IMR-90 (cell line): ENCODE measurements around the gene CEP43. TPM values are rescaled to one million over a fixed set of nuclear protein-coding genes. Genes with fewer than 3 reads are reported as not detected.

Source experiments
- ATAC-seq: fragments of 200-7000 bp; cut with Tn5 transposase; 2 replicates; pipeline ENCODE4 v1.9.1; 2020; ENCODE audit warnings: low read depth, mild to moderate bottlenecking, moderate library complexity
- BruUV-seq: library from RNA; stranded (reverse); fragments of 400-500 nt; replicated peaks from 2 replicates; lab custom pipeline; 2021; lab: Mats Ljungman, UMichigan
- CTCF ChIA-PET: fragments of 300-600 bp; formaldehyde crosslinking; extraction: SDS; loops from one replicate; lab custom pipeline; 2021; ENCODE audit warnings: antibody characterized with exemption; lab: Yijun Ruan, JAX
- POLR2A ChIA-PET: fragments of 300-600 bp; sonication (Branson Sonifier 250); formaldehyde crosslinking; loops from one replicate; lab custom pipeline; 2022; ENCODE audit warnings: antibody characterized with exemption; ENCODE audit not compliant: unreplicated experiment; lab: Charles Lee
- DNase-seq: peaks from one replicate; pipeline ENCODE4 v3.0.0; 2013
- H2AFZ ChIP-seq: replicated peaks from 2 replicates; pipeline ENCODE3; 2013; ENCODE audit warnings: low read length, mild to moderate bottlenecking; ENCODE audit not compliant: poor library complexity
- H2AK5ac ChIP-seq: 2 replicates; pipeline ENCODE4 v1.6.1; 2013; ENCODE audit warnings: low read depth, low read length, inconsistent platforms
- H2AK9ac ChIP-seq: replicated peaks from 2 replicates; pipeline ENCODE3; 2013; ENCODE audit warnings: mild to moderate bottlenecking, low read depth, low read length, moderate library complexity; ENCODE audit not compliant: poor library complexity
- H2BK120ac ChIP-seq: 2 replicates; pipeline ENCODE4 v1.6.1; 2013; ENCODE audit warnings: low read depth, low read length, inconsistent platforms
- H2BK15ac ChIP-seq: 3 replicates; pipeline ENCODE4 v1.6.1; 2013; ENCODE audit warnings: low read depth, low read length, inconsistent platforms
- H2BK20ac ChIP-seq: 2 replicates; pipeline ENCODE4 v1.6.1; 2013; ENCODE audit warnings: low read depth, mild to moderate bottlenecking, inconsistent platforms, low read length, moderate library complexity
- H2BK5ac ChIP-seq: 2 replicates; pipeline ENCODE4 v1.6.1; 2013; ENCODE audit warnings: mild to moderate bottlenecking, low read depth, low read length, inconsistent platforms; ENCODE audit not compliant: poor library complexity, severe bottlenecking
- H3K14ac ChIP-seq: replicated peaks from 2 replicates; pipeline ENCODE4 v1.6.1; 2013; ENCODE audit warnings: low read depth, low read length, inconsistent platforms
- H3K18ac ChIP-seq: 2 replicates; pipeline ENCODE4 v1.6.1; 2013; ENCODE audit warnings: low read depth, low read length, control low read depth
- H3K23ac ChIP-seq: 2 replicates; pipeline ENCODE4 v1.6.1; 2013; ENCODE audit warnings: low read depth, low read length, inconsistent platforms
- H3K27ac ChIP-seq: 2 replicates; pipeline ENCODE4 v1.5.1; 2013; ENCODE audit warnings: mild to moderate bottlenecking, control low read depth, low read length; ENCODE audit not compliant: insufficient read depth
- H3K27me3 ChIP-seq: 2 replicates; pipeline ENCODE4 v1.6.1; 2013; ENCODE audit warnings: low read length; ENCODE audit not compliant: control insufficient read depth, insufficient read depth
- H3K36me3 ChIP-seq: 2 replicates; pipeline ENCODE4 v1.6.1; 2013; ENCODE audit warnings: low read length, mixed read lengths; ENCODE audit not compliant: control insufficient read depth, insufficient read depth
- H3K4ac ChIP-seq: 2 replicates; pipeline ENCODE4 v1.6.1; 2013; ENCODE audit warnings: low read depth, low read length, inconsistent platforms
- H3K4me1 ChIP-seq: 2 replicates; pipeline ENCODE4 v1.6.1; 2013; ENCODE audit warnings: low read length, mixed read lengths; ENCODE audit not compliant: control insufficient read depth, insufficient read depth
- H3K4me2 ChIP-seq: 2 replicates; pipeline ENCODE4 v1.6.1; 2013; ENCODE audit warnings: low read depth, mild to moderate bottlenecking, control low read depth, low read length, moderate library complexity
- H3K4me3 ChIP-seq: 2 replicates; pipeline ENCODE4 v1.5.1; 2013; ENCODE audit warnings: low read depth, mild to moderate bottlenecking, control low read depth, low read length, moderate library complexity; ENCODE audit not compliant: insufficient read depth
- H3K56ac ChIP-seq: 2 replicates; pipeline ENCODE4 v1.6.1; 2013; ENCODE audit warnings: low read length, inconsistent platforms; ENCODE audit not compliant: insufficient read depth; ENCODE audit errors: extremely low read depth
- H3K79me1 ChIP-seq, 2 experiments: 2 replicates each; pipeline ENCODE4 v1.6.1; 2013; ENCODE audit warnings: low read length in 2 of 2, inconsistent platforms in 1 of 2, low read depth in 1 of 2
- H3K9ac ChIP-seq: 2 replicates; pipeline ENCODE4 v1.6.1; 2013; ENCODE audit warnings: low read depth, low read length, control low read depth
- H3K9me1 ChIP-seq: 2 replicates; pipeline ENCODE4 v1.6.1; 2013; ENCODE audit warnings: low read length, inconsistent platforms; ENCODE audit not compliant: insufficient read depth
- H3K9me3 ChIP-seq: 2 replicates; pipeline ENCODE4 v1.6.1; 2013; ENCODE audit warnings: low read length; ENCODE audit not compliant: control insufficient read depth, insufficient read depth
- H4K20me1 ChIP-seq: 2 replicates; pipeline ENCODE4 v1.6.1; 2013; ENCODE audit warnings: low read length, inconsistent platforms; ENCODE audit not compliant: insufficient read depth
- H4K5ac ChIP-seq: 2 replicates; pipeline ENCODE4 v1.6.1; 2013; ENCODE audit warnings: mild to moderate bottlenecking, low read depth, low read length, control low read depth
- H4K8ac ChIP-seq, 2 experiments: 2 replicates each; pipeline ENCODE4 v1.6.1; 2013; ENCODE audit warnings: low read depth in 2 of 2, low read length in 2 of 2, control low read depth in 1 of 2, inconsistent platforms in 1 of 2
- H4K91ac ChIP-seq: 2 replicates; pipeline ENCODE4 v1.6.1; 2013; ENCODE audit warnings: low read depth, low read length, inconsistent platforms; ENCODE audit not compliant: insufficient read depth
- RFX5 ChIP-seq: IDR thresholded peaks from 2 replicates; pipeline ENCODE4 v1.8.0; 2012; ENCODE audit warnings: low read depth, mild to moderate bottlenecking, low read length, moderate library complexity
- WGBS, 2 experiments: methylation state at CpG; one replicate each; pipeline versions ENCODE4 v1.1.5 to v1.1.7; 2013; ENCODE audit warnings: missing lambda C conversion rate in 2 of 2; ENCODE audit not compliant: insufficient read length in 1 of 2; ENCODE audit errors: extremely low coverage in 2 of 2; 5-methylcytosine and 5-hydroxymethylcytosine counted together
- dilution Hi-C: fragments of 300-500 bp; cut with HindIII; formaldehyde crosslinking; loops from one replicate; pipeline ENCODE4 v1.14.3; 2018; ENCODE audit warnings: low sequenced_read_pairs; ENCODE audit not compliant: unreplicated experiment
- in situ Hi-C: fragments of 300-500 bp; cut with MboI; formaldehyde crosslinking; loops from 3 replicates; pipeline ENCODE4 v1.14.3; 2019; ENCODE audit warnings: low sequenced_read_pairs, inconsistent platforms, mixed read lengths
- intact Hi-C: fragments of 100-400 bp; cut with micrococcal nuclease; formaldehyde crosslinking; loops from 2 replicates; pipeline ENCODE4 v1.10.0; 2022
- polyA plus RNA-seq, 3 experiments: library from polyadenylated mRNA; depleted of rRNA; stranded (reverse); fragments of >200 nt; gene quantifications; 2 replicates each; pipeline ENCODE4 v1.2.3, GENCODE V29; 2012; ENCODE audit warnings: low replicate concordance in 1 of 3
- total RNA-seq: library from RNA; depleted of rRNA; stranded (reverse); fragments of >200 nt; gene quantifications from 2 replicates; pipeline ENCODE4 v1.2.3, GENCODE V29; 2012

The CEP43 gene
- total and polyA plus RNA-seq, 2 of the 4 experiments (the other 2 are of a cell fraction) = 8.6 to 10.7 TPM

GRCh38 chr6:166971271-166971670 lies 27.9 kb upstream of the CEP43 start:
- no peak overlapping the region for H3K23ac ChIP-seq
- TF ChIP-seq RFX5 = no peak
- no peak overlapping the region for H3K4me2 ChIP-seq
- H2AK9ac ChIP-seq = no peak overlapping the region
- no peaks in the 10 kb centered on the region for H3K4me1 ChIP-seq
- dilution Hi-C loops = no loop called here
- no peaks in the 10 kb centered on the region for H3K9me1 ChIP-seq
- no peaks in the 10 kb centered on the region for H3K27me3 ChIP-seq
- ATAC-seq = no peak
- H3K4ac ChIP-seq = no peak overlapping the region
- DNase-seq = no peak
- no peak overlapping the region for H2AFZ ChIP-seq
- no peaks in the 10 kb centered on the region for H3K36me3 ChIP-seq
- H4K5ac ChIP-seq = no peak overlapping the region; the same call in 1 of the 2 replicates
- H2BK5ac ChIP-seq = no peak overlapping the region
- H2BK15ac ChIP-seq = no peak overlapping the region
- no peaks in the 10 kb centered on the region for H3K79me1 ChIP-seq
- no peaks in the 10 kb centered on the region for H3K9me3 ChIP-seq
- H3K18ac ChIP-seq = no peak overlapping the region
- H3K56ac ChIP-seq = no peak overlapping the region
- ChIA-PET CTCF (no interaction called here), POLR2A (no interaction called here)
- intact Hi-C loops = no loop called here
- H2AK5ac ChIP-seq = no peak overlapping the region
- H3K4me3 ChIP-seq = no peak overlapping the region
- H4K20me1 ChIP-seq = no peaks in the 10 kb centered on the region
- no peak overlapping the region for H3K9ac ChIP-seq
- H2BK20ac ChIP-seq = no peak overlapping the region
- no peak overlapping the region for H2BK120ac ChIP-seq
- H4K91ac ChIP-seq = no peak overlapping the region
- H3K27ac ChIP-seq = no peak overlapping the region
- BruUV-seq = no TSS peak
- no CpG with 5 or more reads among the region's 8 CpGs for WGBS, 2 experiments
- H4K8ac ChIP-seq = no peak overlapping the region
- in situ Hi-C loops = no loop called here
- no peak overlapping the region for H3K14ac ChIP-seq
